ENCODE data around the gene BOD1.

GRCh38 chr5:173577166-173577565 lies 39.3 kb downstream of the BOD1 start:
- no peak for TF ChIP-seq POLR2AphosphoS5 (IDR thresholded peaks at IDR 0.05; ENCODE audit: insufficient read depth, low read depth, low read length)
- no peak for TF ChIP-seq POLR2A (IDR thresholded peaks at IDR 0.05; ENCODE audit: low read depth, low read length)
- no peak for TF ChIP-seq CTCF (IDR thresholded peaks at IDR 0.05; ENCODE audit: extremely low read depth in 1 of 2, insufficient read depth in 1 of 2, low read depth in 1 of 2, low read length in 2 of 2)
- no peak for TF ChIP-seq EZH2 (IDR thresholded peaks at IDR 0.05; ENCODE audit: borderline replicate concordance, low read depth, low read length, severe bottlenecking)

All from endothelial cell of umbilical vein (primary cell).